H7 (cell line): ENCODE measurements around the gene PRKX. TPM values are rescaled to one million over a fixed set of nuclear protein-coding genes. Genes with fewer than 3 reads are reported as not detected.
A peak's percentile ranks its signal among the peaks of the same experiment; 100 is the strongest.
"Not testable (repeated sequence)": the region's sequence is repeated elsewhere in the genome, so short reads cannot be mapped to it uniquely, and the experiment has no call there.

ENCODE experiments used
- DNase-seq: peaks from one replicate; pipeline ENCODE4 v3.0.0; 2012
- H3K27me3 ChIP-seq: 2 replicates; pipeline ENCODE4 v1.6.0; 2011; ENCODE audit warnings: mild to moderate bottlenecking, low read length; ENCODE audit not compliant: control insufficient read depth, insufficient read depth
- H3K36me3 ChIP-seq: replicated peaks from 2 replicates; pipeline ENCODE4 v1.5.1; 2011; ENCODE audit warnings: low read length; ENCODE audit not compliant: control insufficient read depth, insufficient read depth
- H3K4me3 ChIP-seq: 2 replicates; pipeline ENCODE4 v1.5.1; 2011; ENCODE audit warnings: low read depth, mild to moderate bottlenecking, control low read depth, low read length, moderate library complexity; ENCODE audit not compliant: insufficient read depth
- total RNA-seq: library from RNA; depleted of rRNA; stranded (reverse); fragments of >200 nt; shearing (Covaris generic); gene quantifications from 2 replicates; pipeline ENCODE4 v1.2.3, GENCODE V29; 2014; rRNA removed

PRKX gene
- total RNA-seq: 61.2 and 63.7 TPM in 2 replicates

GRCh38 chrX:3713225-3713936 lies at the start of gene PRKX:
TSS of gene PRKX (minus strand) at chrX:3713649. CDS start at chrX:3713253, 396 bp downstream.
- DNase-seq: peak; percentile 97
- Histone ChIP-seq H3K36me3 (no peaks in the 10 kb centered on the region), H3K27me3 (peaks cover 8% of the 10 kb centered on the region), H3K4me3 (peak within 1 kb of the TSS; percentile 91)

GRCh38 chrX:3763111-3763510 lies 49.7 kb upstream of the PRKX start:
- no peak overlapping the region for H3K4me3 ChIP-seq
- no peak for DNase-seq
- H3K27me3 ChIP-seq: no peaks in the 10 kb centered on the region
- no peaks in the 10 kb centered on the region for H3K36me3 ChIP-seq

- H3K36me3 ChIP-seq: no peaks in the 10 kb centered on the region
- DNase-seq: no peak
- no peaks in the 10 kb centered on the region for H3K27me3 ChIP-seq
- H3K4me3 ChIP-seq: no peak overlapping the region
Measured at GRCh38 chrX:3757510-3758025, 44.1 kb upstream of the PRKX start.

- no peak for DNase-seq
- Histone ChIP-seq H3K27me3 (no peaks in the 10 kb centered on the region), H3K4me3 (no peak overlapping the region), H3K36me3 (no peaks in the 10 kb centered on the region)
Measured at GRCh38 chrX:3748052-3748559, 34.7 kb upstream of the PRKX start.

- H3K27me3 ChIP-seq: no peaks in the 10 kb centered on the region
- no peak for DNase-seq
- no peaks in the 10 kb centered on the region for H3K36me3 ChIP-seq
- no peak overlapping the region for H3K4me3 ChIP-seq
Measured at GRCh38 chrX:3743801-3744439, 30.5 kb upstream of the PRKX start.

GRCh38 chrX:3740946-3741345 lies 27.5 kb upstream of the PRKX start:
- not testable (repeated sequence) for H3K27me3 ChIP-seq, H3K4me3 ChIP-seq, DNase-seq, H3K36me3 ChIP-seq

- Histone ChIP-seq H3K36me3 (no peaks in the 10 kb centered on the region), H3K4me3 (no peak overlapping the region), H3K27me3 (no peaks in the 10 kb centered on the region)
- no peak for DNase-seq
Measured at GRCh38 chrX:3738509-3738908, 25.1 kb upstream of the PRKX start.

- not testable (repeated sequence) for H3K36me3 ChIP-seq, DNase-seq, H3K4me3 ChIP-seq, H3K27me3 ChIP-seq
Measured at GRCh38 chrX:3736536-3736935, 23.1 kb upstream of the PRKX start.

- not testable (repeated sequence) for DNase-seq, H3K27me3 ChIP-seq, H3K36me3 ChIP-seq, H3K4me3 ChIP-seq
Measured at GRCh38 chrX:3735891-3736290, 22.4 kb upstream of the PRKX start.

GRCh38 chrX:3734456-3734855 lies 21.0 kb upstream of the PRKX start:
- H3K27me3 ChIP-seq, H3K36me3 ChIP-seq, DNase-seq, H3K4me3 ChIP-seq: not testable (repeated sequence)

GRCh38 chrX:3733043-3733430 lies 19.6 kb upstream of the PRKX start:
- no peak overlapping the region for H3K4me3 ChIP-seq
- H3K36me3 ChIP-seq: no peaks in the 10 kb centered on the region
- no peaks in the 10 kb centered on the region for H3K27me3 ChIP-seq
- DNase-seq: no peak

- not testable (repeated sequence) for DNase-seq, H3K4me3 ChIP-seq, H3K36me3 ChIP-seq, H3K27me3 ChIP-seq
Measured at GRCh38 chrX:3732326-3733042, 19.0 kb upstream of the PRKX start.

GRCh38 chrX:3728454-3728853 lies 15.0 kb upstream of the PRKX start:
- no peaks in the 10 kb centered on the region for H3K36me3 ChIP-seq
- H3K27me3 ChIP-seq: no peaks in the 10 kb centered on the region
- H3K4me3 ChIP-seq: no peak overlapping the region
- no peak for DNase-seq

- not testable (repeated sequence) for H3K4me3 ChIP-seq, DNase-seq, H3K36me3 ChIP-seq, H3K27me3 ChIP-seq
Measured at GRCh38 chrX:3723460-3723859, 10.0 kb upstream of the PRKX start.
